ENCODE data around the gene ATG13.

DNA sequence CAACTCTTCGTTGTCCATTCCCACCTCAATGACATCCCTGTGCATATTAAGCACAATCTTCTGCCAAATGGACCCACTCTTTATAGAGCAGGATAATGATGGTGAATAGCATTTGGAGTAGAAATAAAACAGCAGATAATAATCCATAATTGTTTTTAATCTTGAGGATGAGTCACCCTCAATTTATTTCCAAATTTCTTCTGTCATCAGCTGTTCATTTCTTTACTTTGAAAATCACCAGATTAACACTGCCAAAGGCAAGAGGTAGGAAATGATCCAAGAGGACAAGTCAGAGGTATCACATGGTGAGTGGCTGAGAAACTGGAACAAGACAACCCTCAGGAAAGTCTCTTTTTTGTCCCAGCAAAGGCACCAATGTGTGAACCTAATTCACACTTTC lies 16.2 kb upstream of the ATG13 start:
- TF ChIP-seq YY1 (IDR thresholded peaks at IDR 0.05; ENCODE audit: insufficient read depth, insufficient read length) (no peak), ZNF274 (IDR thresholded peaks at IDR 0.05; ENCODE audit: low read depth, low read length) (no peak), SUZ12 (IDR thresholded peaks at IDR 0.05; ENCODE audit: extremely low read depth, insufficient read depth, insufficient read length) (no peak)

Measured in NT2/D1 (cell line).